ENCODE data around the gene GPR107. TPM values are rescaled to one million over a fixed set of nuclear protein-coding genes. Genes with fewer than 3 reads are reported as not detected.
A peak's percentile ranks its signal among the peaks of the same experiment; 100 is the strongest.

GPR107 gene
- total RNA-seq, 1 experiment from 2014 or later: 77.4 TPM

DNA sequence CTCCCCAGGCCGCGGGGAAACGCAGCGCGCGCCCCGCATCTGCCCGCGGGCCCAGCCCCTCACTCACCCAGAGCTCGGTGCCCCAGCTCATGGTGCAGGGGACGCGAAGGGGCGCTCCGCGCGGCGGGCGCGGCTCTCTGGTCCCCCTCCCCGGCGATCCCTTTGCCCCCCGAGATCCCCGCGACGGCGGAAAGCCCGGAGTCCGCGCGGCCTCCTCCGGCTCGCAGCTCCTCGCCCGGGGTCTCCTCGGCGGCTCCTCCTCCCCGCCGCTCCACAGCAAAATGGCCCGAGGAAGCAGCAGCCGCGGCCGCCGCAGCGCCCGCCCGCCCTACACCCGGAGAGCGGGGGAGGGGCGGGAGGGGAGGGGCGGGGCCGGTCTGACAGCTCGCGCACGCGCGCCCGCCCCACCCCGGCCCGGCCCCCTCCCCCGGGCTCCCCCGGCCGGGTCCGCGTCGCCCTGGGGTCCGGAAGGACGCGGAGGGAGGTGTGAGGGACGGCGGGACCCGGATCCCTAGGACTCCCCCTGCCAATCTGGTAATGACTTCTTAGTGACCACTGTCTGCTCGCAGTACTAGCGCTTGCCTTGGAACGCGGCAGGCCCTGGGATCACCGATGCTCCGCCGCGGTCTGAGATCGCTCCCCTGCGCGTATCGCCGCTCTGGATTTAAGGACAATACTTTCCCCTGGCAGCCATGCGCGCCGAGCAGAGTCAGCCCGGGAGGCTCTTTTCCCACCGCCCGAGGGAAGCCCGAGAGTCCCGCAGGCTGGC lies 10.6 kb upstream of the GPR107 start, which contains the start of gene FNBP1:
FNBP1 (minus strand) TSS at position 305 of the 769 bp plus-strand sequence; CDS start at position 91, 214 bp downstream.
- DNase-seq: peak; percentile 54 to 81
- Histone ChIP-seq H3K9me2 (ENCODE audit: insufficient read depth) (no peaks in the 10 kb centered on the region), H3K9me3 (ENCODE audit: insufficient read depth, low read depth) (no peaks in the 10 kb centered on the region), H3K4me2 (peak within 1 kb of the TSS; percentile 78), H4K20me1 (ENCODE audit: insufficient read depth) (peaks cover 7% of the 10 kb centered on the region; the same call in 1 of the 2 replicates), H3K27me3 (ENCODE audit: insufficient read depth, low read depth) (no peaks in the 10 kb centered on the region), H3K27ac (peak within 1 kb of the TSS; percentile 16; the same call in 1 of the 2 replicates), H3K79me2 (ENCODE audit: low read depth) (peaks cover 41% of the 10 kb centered on the region), H3K36me3 (ENCODE audit: low read depth) (no peaks in the 10 kb centered on the region), H3F3A (ENCODE audit: insufficient read depth, low read depth) (peaks cover 31% of the 10 kb centered on the region), H3K4me3 (peak within 1 kb of the TSS; percentile 93), H2AFZ (peak within 1 kb of the TSS; percentile 87), H3K4me1 (replicated peaks; ENCODE audit: insufficient read depth) (peaks cover 31% of the 10 kb centered on the region)
- intact Hi-C loops (cut with micrococcal nuclease; ENCODE audit: unreplicated experiment): loop anchor here (2.0 to 5.0 kb wide), 4 partner anchors 30 to 156 kb away; no protein-coding TSS in a partner anchor
- TF ChIP-seq EZH2 (IDR thresholded peaks at IDR 0.05; ENCODE audit: low read depth): no peak
- TF ChIP-seq, protein P1, sequence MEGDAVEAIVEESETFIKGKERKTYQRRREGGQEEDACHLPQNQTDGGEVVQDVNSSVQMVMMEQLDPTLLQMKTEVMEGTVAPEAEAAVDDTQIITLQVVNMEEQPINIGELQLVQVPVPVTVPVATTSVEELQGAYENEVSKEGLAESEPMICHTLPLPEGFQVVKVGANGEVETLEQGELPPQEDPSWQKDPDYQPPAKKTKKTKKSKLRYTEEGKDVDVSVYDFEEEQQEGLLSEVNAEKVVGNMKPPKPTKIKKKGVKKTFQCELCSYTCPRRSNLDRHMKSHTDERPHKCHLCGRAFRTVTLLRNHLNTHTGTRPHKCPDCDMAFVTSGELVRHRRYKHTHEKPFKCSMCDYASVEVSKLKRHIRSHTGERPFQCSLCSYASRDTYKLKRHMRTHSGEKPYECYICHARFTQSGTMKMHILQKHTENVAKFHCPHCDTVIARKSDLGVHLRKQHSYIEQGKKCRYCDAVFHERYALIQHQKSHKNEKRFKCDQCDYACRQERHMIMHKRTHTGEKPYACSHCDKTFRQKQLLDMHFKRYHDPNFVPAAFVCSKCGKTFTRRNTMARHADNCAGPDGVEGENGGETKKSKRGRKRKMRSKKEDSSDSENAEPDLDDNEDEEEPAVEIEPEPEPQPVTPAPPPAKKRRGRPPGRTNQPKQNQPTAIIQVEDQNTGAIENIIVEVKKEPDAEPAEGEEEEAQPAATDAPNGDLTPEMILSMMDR (conservative IDR thresholded peaks at IDR 0.05): no peak
- no TSS peak for BruUV-seq (replicated peaks)
- ChIA-PET CTCF (interaction anchor here (0.6 kb wide), 1 partner anchor 8 kb away, joined by 3 read pairs; no protein-coding TSS in a partner anchor), POLR2A (ENCODE audit: unreplicated experiment) (interaction anchor here (0.6 to 0.8 kb wide), 6 partner anchors 16 to 165 kb away, joined by 3 to 4 read pairs (median 3); no protein-coding TSS in a partner anchor)

DNA sequence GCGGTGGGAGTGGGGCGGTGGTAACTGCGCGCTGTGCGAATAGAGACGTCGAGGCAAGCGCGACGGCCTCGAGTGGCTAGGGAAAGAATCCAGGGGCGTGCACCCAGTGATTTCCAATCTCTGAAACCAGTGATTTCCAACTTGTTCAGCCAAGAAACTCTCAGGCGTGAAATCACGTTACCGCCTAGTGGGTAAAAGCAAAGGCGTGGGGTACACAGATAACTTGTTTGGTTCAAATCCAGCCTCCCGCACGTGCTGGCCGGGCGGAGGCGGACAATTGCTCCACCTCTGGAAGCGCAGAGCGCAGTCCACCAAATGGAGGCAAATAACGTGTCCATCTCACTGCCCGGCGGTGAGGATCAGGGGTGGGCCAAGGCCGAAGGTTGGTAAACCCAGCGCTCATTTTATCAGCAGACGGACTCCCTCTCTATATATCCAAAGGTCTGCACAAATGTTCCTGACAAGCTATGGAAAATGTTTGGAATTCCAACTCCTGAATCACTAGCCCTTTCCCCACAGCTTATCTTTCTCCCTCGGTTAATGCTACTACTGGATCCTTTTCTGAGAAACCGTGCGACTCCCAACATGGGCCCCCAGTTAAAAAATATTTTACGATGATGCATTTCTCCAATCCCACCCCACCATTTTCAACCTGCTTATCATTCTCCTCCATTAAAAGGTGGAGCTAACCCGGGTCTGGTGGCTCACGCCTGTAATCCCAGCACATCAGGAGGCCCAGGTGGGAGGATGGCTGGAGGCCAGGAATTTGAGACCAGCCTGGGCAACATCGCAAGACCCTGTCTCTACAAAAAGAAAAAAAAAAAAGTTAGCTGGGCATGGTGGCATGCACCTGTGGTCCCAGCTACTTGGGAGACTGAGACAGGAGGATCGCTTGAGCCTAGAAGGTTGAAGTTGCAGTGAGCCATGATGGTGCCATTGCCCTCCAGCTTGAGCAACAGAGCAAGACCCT lies 9.8 kb upstream of the GPR107 start:
- ChIA-PET CTCF (interaction anchor here (0.6 kb wide), 1 partner anchor 423 kb away, joined by 6 read pairs; no protein-coding TSS in a partner anchor), POLR2A (ENCODE audit: unreplicated experiment) (interaction anchor here (0.6 to 0.7 kb wide), 2 partner anchors 45 to 206 kb away, joined by 3 to 4 read pairs; no protein-coding TSS in a partner anchor)
- intact Hi-C loops (cut with micrococcal nuclease; ENCODE audit: unreplicated experiment): loop anchor here (2.0 to 5.0 kb wide), 4 partner anchors 29 to 157 kb away; no protein-coding TSS in a partner anchor
- TF ChIP-seq, protein P1 (conservative IDR thresholded peaks at IDR 0.05): no peak
- TF ChIP-seq EZH2 (IDR thresholded peaks at IDR 0.05; ENCODE audit: low read depth): no peak
- Histone ChIP-seq H3K27ac (no peak overlapping the region), H3K4me3 (peak overlapping the region; percentile 93), H3K36me3 (ENCODE audit: low read depth) (no peaks in the 10 kb centered on the region), H4K20me1 (ENCODE audit: insufficient read depth) (peaks cover 2% of the 10 kb centered on the region; the same call in 1 of the 2 replicates), H3K27me3 (ENCODE audit: insufficient read depth, low read depth) (no peaks in the 10 kb centered on the region), H3K79me2 (ENCODE audit: low read depth) (peaks cover 34% of the 10 kb centered on the region), H3F3A (ENCODE audit: insufficient read depth, low read depth) (peaks cover 29% of the 10 kb centered on the region), H2AFZ (peak overlapping the region; percentile 68; the same call in 1 of the 2 replicates), H3K9me2 (ENCODE audit: insufficient read depth) (no peaks in the 10 kb centered on the region), H3K9me3 (ENCODE audit: insufficient read depth, low read depth) (no peaks in the 10 kb centered on the region), H3K4me2 (peak overlapping the region; percentile 78), H3K4me1 (replicated peaks; ENCODE audit: insufficient read depth) (peaks cover 31% of the 10 kb centered on the region)
- DNase-seq: no peak
- BruUV-seq (replicated peaks): TSS peak; percentile 34

Measured in PC-9 (cell line).